ENCODE results near the gene QKI.

- no peak for TF ChIP-seq POLR2A (IDR thresholded peaks at IDR 0.05)
- TF ChIP-seq POLR2AphosphoS5 (IDR thresholded peaks at IDR 0.05): no peak
- TF ChIP-seq, protein P1, sequence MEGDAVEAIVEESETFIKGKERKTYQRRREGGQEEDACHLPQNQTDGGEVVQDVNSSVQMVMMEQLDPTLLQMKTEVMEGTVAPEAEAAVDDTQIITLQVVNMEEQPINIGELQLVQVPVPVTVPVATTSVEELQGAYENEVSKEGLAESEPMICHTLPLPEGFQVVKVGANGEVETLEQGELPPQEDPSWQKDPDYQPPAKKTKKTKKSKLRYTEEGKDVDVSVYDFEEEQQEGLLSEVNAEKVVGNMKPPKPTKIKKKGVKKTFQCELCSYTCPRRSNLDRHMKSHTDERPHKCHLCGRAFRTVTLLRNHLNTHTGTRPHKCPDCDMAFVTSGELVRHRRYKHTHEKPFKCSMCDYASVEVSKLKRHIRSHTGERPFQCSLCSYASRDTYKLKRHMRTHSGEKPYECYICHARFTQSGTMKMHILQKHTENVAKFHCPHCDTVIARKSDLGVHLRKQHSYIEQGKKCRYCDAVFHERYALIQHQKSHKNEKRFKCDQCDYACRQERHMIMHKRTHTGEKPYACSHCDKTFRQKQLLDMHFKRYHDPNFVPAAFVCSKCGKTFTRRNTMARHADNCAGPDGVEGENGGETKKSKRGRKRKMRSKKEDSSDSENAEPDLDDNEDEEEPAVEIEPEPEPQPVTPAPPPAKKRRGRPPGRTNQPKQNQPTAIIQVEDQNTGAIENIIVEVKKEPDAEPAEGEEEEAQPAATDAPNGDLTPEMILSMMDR (IDR thresholded peaks at IDR 0.05): no peak
These were observed 79.8 kb downstream of the QKI start for GRCh38 chr6:163494279-163494727.

Data from breast epithelium (tissue), 3 donors.